ENCODE measurements around the gene FBXL20.

- TF ChIP-seq GABPA (IDR thresholded peaks at IDR 0.05; ENCODE audit: low read depth), result no peak
- TF ChIP-seq, protein P1, sequence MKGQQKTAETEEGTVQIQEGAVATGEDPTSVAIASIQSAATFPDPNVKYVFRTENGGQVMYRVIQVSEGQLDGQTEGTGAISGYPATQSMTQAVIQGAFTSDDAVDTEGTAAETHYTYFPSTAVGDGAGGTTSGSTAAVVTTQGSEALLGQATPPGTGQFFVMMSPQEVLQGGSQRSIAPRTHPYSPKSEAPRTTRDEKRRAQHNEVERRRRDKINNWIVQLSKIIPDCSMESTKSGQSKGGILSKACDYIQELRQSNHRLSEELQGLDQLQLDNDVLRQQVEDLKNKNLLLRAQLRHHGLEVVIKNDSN (IDR thresholded peaks at IDR 0.05; ENCODE audit: borderline replicate concordance, low read depth), result no peak
Measured at GRCh38 chr17:39276113-39276512, 125.3 kb downstream of the FBXL20 start.

Data from SK-N-SH (cell line).